GM19372 (cell line): ENCODE measurements around the gene MRPL37.

ENCODE experiments used
- ATAC-seq: cut with Tn5 transposase; IDR thresholded peaks from one replicate; pipeline ENCODE4 v1.9.1; 2021; ENCODE audit warnings: mild to moderate bottlenecking, low read depth, moderate library complexity; ENCODE audit not compliant: unreplicated experiment

MRPL37 gene

DNA sequence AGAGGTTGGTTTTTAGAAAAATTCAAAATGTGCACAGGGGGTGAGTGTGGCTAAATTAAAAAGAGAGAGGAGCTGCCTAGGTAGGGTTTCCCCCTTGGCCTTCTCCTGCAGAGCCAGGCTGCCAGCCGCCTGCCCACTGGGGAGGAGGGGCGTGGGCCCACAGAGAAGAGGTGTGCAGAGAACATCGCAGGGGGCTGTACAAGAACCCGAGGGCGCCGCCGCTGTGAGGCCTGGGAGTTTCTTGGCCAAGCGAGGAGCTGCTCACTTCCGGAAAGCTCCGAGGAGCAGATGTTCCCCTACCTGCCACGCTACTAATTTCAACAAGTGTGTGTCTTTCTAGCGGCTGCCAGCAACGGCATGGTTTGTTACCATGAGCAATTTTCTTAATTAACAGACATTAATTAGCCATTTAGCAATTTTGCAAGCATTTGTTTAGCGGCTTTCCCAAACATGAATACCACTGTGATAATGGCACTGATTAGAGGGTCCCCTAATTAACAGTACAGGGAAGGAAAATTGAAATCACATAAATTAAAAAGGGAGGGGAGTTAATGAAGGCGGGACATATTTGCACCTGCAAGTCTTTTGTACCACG lies 59.7 kb downstream of the MRPL37 start:
- no peak for ATAC-seq

DNA sequence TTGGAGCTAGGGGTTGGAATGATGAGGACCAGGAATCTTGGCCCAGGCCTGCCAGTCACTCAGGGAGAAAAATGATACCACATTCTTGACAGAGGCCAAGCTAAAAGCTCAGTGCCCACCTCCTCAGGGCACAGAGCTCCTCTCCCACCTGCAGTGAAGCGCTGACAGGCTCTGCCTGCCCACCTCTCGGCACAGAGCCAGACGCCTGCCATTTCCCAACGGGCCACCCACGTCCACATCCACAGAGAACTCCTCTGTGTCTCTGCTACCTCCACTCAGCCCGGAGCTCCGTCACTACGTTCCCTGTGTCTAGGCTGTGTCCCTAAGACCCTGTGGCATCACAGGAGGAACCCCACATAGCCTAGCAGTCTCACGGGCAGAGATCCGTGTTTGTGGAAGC lies 60.8 kb downstream of the MRPL37 start:
- ATAC-seq, result no peak

DNA sequence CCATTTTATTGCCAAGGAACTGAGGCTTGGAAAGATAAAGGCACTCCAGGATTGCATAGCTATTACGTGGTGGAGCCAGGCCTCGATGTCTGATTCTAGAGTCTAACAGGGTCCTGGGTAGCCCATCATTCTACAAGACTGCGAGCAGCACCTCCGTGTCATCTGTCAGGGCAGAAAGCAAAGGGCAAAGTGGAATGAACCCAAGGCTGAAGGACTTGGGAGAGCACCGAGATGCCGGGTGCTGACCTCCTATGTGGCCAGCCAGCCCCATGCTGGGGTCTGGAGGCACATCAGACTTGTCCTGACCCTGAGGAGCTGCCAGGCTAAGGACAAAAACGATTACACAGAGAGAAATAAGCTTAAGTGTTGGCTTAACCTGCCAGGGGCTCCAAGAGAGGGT lies 62.3 kb downstream of the MRPL37 start:
- no peak for ATAC-seq

DNA sequence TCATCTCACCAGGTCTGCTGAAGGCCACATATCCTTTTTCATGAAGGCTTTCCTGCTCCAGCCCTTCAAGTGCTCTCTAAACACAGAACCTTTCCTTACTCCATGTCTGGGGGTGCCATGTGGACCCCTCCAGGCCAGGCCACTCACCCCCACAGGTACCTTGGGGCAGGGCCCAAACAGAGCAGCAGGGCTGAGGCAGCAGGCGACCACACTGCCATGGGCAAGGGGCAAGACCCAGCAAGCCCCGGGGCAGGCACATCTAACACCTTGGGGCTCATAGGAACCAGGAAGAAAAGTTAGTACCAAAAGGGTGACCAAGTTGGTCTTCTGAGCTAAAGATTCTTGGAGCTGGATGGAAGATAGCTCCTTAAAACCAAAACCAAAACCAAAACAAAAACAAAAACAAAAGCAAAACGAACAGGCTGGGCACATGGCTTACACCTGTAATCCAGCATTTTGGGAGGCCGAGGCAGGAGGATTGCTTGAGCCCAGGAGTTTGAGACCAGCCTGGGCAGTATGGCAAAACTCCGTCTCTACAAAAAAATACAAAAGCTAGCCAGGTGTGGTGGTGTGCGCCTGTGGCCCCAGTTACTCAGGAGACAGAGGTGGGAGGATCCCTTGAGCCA lies 63.7 kb downstream of the MRPL37 start:
- ATAC-seq, result no peak

DNA sequence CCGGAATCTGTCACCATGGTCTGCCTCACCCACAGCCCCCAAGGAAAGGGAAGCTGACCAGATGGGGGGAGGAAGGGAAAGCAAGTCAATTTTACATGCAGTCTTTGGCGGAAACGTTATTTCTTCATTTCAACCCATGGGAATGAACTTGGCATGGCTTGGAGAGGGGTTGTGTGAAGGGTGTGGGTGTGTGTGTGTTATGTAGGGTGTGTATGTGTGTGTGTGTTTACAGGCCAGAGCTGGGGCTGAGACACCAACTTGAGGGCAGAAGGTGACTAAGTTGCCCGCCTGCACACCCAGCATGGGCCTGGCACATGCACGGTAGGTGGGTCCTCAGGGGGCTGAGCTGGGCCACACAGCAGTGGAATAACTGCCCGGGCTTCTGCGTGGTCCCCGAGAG lies 65.2 kb downstream of the MRPL37 start:
- ATAC-seq, result no peak

DNA sequence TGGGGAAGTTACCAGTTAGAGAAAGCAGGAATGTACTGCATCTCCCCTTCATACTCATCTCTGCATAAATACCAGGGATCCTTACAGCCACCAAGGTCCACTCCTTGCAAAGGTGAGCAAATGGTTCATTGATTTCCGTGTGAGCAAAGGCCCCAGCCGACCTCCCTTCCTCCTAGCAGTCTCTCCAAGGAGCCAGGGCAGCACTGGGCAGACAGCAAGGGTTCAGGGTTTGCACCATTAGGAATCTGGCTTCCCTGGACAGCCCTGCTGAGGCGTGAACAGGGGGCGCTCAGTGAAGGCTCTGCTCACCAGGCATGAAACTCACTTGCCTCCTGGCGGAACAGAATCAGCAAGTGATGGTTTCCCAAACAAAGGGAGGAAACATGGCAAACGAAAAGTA lies 65.7 kb downstream of the MRPL37 start:
- no peak for ATAC-seq

DNA sequence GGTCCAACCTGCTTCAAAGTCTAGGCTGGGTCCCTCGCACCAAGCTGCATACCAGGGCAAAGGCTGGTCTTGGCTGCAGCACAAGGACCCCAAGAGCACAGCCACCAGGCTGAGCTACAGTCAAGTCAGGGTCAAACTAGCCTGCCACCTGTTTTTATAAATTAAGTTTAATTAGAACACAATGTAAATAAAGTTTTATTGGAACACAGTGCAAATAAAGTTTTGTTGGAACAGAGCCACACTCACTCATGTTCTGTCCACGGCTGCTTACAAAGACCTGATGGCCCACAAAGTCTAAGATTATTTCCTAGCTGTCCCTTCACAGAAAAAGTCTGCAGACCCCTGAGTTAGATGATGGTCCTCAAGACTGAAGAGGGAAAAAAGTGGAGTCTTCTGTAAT lies 66.2 kb downstream of the MRPL37 start:
- ATAC-seq, result no peak

DNA sequence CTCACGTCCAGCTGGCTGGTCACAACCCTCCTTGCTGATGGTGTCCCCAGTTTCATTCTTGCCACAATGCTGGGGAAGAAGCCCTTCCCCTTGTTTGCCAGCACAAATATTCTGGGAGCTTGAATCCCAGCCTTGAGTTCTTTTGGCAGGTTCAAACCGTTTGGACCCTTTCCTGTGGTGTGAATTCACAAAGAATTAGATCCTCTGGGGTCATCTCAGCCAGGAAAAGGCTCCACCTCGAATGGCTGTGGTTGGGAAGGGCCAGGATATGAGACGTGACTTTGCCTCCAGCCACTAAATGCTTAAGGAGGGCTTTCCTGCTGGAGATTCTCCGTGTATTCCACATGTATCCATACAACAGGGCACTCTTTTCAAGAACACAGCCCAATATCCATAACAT lies 66.9 kb downstream of the MRPL37 start:
- no peak for ATAC-seq
